Measurements from ENCODE around the gene MERTK.

Gene MERTK

DNA sequence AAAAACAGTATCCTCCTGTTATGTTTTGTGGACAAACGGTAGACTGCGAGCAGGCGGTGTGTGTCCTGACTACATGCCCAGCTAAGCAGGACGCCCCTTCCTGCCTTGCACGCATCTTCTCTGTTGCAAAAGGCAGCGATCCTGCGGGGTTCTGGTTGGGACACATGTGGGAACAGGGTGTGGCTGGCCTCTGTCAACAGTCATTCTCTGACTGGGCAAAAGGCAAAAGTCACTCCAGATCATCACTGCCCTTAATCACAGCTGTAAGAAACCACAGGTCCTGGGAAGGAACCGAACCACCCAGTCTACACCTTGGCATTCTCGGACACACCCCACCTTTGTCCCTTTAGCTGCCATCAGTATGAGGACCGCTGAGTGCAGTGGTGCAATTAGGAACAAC, 112.3 kb downstream of the MERTK start:
- no peak for TF ChIP-seq CTCF (IDR thresholded peaks at IDR 0.05; ENCODE audit: extremely low read depth, insufficient read depth, missing control alignments)
- no peak for DNase-seq (ENCODE audit: low spot score)
- in situ Hi-C loops (cut with MboI; ENCODE audit: low pct_unique_long_range_greater_than_20kb, low sequenced_read_pairs, unreplicated experiment) = no loop called here

GRCh38 chr2:112012556-112012955, 114.1 kb downstream of the MERTK start:
- in situ Hi-C loops (cut with MboI; ENCODE audit: low pct_unique_long_range_greater_than_20kb, low sequenced_read_pairs, unreplicated experiment) = no loop called here
- TF ChIP-seq CTCF (IDR thresholded peaks at IDR 0.05; ENCODE audit: extremely low read depth, insufficient read depth, missing control alignments) = no peak
- no peak for DNase-seq (ENCODE audit: low spot score)

GRCh38 chr2:112018846-112019245, 120.4 kb downstream of the MERTK start:
- DNase-seq (ENCODE audit: low spot score) = no peak
- in situ Hi-C loops (cut with MboI; ENCODE audit: low pct_unique_long_range_greater_than_20kb, low sequenced_read_pairs, unreplicated experiment) = no loop called here

GRCh38 chr2:112019569-112019982, 121.2 kb downstream of the MERTK start:
- DNase-seq (ENCODE audit: low spot score) = no peak
- no peak for TF ChIP-seq CTCF (IDR thresholded peaks at IDR 0.05; ENCODE audit: extremely low read depth, insufficient read depth, missing control alignments)
- in situ Hi-C loops (cut with MboI; ENCODE audit: low pct_unique_long_range_greater_than_20kb, low sequenced_read_pairs, unreplicated experiment) = no loop called here

More at GRCh38 chr2:112018846-112019245, 120.4 kb downstream of the MERTK start:
- no peak for TF ChIP-seq CTCF (IDR thresholded peaks at IDR 0.05; ENCODE audit: extremely low read depth, insufficient read depth, missing control alignments)

DNA sequence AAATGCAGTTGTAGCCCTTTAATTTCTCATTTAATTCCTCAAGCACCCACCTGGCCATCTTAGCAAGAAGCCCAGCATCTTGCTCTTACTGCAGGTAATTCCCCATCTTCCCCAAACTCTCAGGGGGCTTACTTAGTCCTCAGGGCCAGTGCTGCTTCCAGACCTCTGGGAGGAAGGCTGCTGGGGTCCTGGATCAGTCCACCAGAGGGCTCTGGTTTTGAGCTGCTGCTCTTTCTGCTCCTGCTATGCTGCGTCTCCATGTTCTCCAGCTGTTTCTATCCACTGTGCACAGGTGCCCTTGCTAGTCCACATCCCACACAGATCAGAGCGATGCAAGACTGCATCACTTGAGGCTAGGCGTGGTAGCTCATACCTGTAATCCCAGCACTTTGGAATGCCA, 122.2 kb downstream of the MERTK start:
- in situ Hi-C loops (cut with MboI; ENCODE audit: low pct_unique_long_range_greater_than_20kb, low sequenced_read_pairs, unreplicated experiment) = no loop called here
- no peak for TF ChIP-seq CTCF (IDR thresholded peaks at IDR 0.05; ENCODE audit: extremely low read depth, insufficient read depth, missing control alignments)
- no peak for DNase-seq (ENCODE audit: low spot score)

DNA sequence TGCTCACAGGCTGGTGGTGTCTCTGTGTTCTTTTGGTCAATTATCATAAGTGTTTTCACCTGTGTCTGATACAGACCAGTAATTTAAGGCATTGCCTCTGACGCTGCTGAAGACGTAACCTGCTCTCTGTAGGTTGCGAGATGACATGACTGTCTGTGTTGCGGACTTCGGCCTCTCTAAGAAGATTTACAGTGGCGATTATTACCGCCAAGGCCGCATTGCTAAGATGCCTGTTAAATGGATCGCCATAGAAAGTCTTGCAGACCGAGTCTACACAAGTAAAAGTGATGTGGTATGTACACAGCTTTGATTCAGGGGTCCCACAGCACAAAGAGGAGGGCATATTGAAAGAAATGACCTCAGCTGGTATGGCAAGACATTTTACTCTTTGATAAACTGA, 122.9 kb downstream of the MERTK start:
- TF ChIP-seq CTCF (IDR thresholded peaks at IDR 0.05; ENCODE audit: extremely low read depth, insufficient read depth, missing control alignments) = no peak
- DNase-seq (ENCODE audit: low spot score) = no peak
- in situ Hi-C loops (cut with MboI; ENCODE audit: low pct_unique_long_range_greater_than_20kb, low sequenced_read_pairs, unreplicated experiment) = no loop called here

DNA sequence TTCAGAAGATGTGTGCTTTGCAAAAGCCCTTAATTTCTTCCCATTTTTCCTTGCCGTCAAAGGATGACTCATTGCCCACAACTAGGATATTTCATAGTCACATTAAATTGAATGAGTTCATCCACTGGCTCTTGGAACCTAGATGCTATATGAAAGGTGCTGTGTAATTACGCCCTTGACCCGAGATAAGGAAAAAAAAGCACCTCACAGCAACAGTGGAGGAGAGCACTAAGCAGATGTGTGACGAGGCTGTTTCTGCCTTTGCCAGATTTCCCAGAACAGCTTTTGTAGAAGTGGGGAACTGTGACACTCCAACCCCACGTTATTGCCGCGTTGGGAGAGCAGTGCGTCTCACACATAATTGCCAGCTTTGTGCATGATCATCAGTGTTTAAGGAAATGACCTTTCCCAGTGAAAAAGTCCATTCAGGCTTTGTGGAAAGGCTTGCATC, 123.4 kb downstream of the MERTK start:
- DNase-seq (ENCODE audit: low spot score) = no peak
- in situ Hi-C loops (cut with MboI; ENCODE audit: low pct_unique_long_range_greater_than_20kb, low sequenced_read_pairs, unreplicated experiment) = no loop called here
- TF ChIP-seq CTCF (IDR thresholded peaks at IDR 0.05; ENCODE audit: extremely low read depth, insufficient read depth, missing control alignments) = no peak
